SU-DHL-6 (cell line): ENCODE measurements around the gene WNT5A.
"Not testable (repeated sequence)": the region's sequence is repeated elsewhere in the genome, so short reads cannot be mapped to it uniquely, and the experiment has no call there.

Source experiments
- CTCF ChIP-seq: fragments of 200-600 bp; sonication (generic); IDR thresholded peaks from one replicate; pipeline ENCODE4 v1.5.1; 2017; ENCODE audit warnings: antibody characterized with exemption, mild to moderate bottlenecking, low read length, moderate library complexity; ENCODE audit not compliant: insufficient read depth, poor library complexity, severe bottlenecking
- EZH2phosphoT487 ChIP-seq: fragments of 200-600 bp; sonication (generic), shearing (Covaris generic); conservative IDR thresholded peaks from 2 replicates; pipeline ENCODE4 v1.6.1; 2018; ENCODE audit warnings: mild to moderate bottlenecking, antibody characterized with exemption, low read length, moderate library complexity, mixed read lengths

- TF ChIP-seq CTCF, EZH2phosphoT487: not testable (repeated sequence)
Observed at GRCh38 chr3:55505102-55505501, 18.0 kb upstream of the WNT5A start.
